Fibroblast of skin of back (primary cell): ENCODE data around the gene CDH4.
"Not testable (repeated sequence)": the region's sequence is repeated elsewhere in the genome, so short reads cannot be mapped to it uniquely, and the experiment has no call there.

ENCODE experiments used
- DNase-seq: peaks from one replicate; pipeline ENCODE4 v3.0.0-alpha.2; 2013

Gene CDH4

GRCh38 chr20:61958773-61959700 is 707.0 kb downstream of the CDH4 start:
- no peak for DNase-seq

- no peak for DNase-seq
These were observed 708.8 kb downstream of the CDH4 start for GRCh38 chr20:61960836-61961235.

GRCh38 chr20:61963149-61963548 is 711.1 kb downstream of the CDH4 start:
- DNase-seq = no peak

- DNase-seq = no peak
These were observed 712.0 kb downstream of the CDH4 start for GRCh38 chr20:61963885-61964674.

- no peak for DNase-seq
These were observed 712.9 kb downstream of the CDH4 start for GRCh38 chr20:61964675-61965605.

GRCh38 chr20:61965606-61966491 is 713.8 kb downstream of the CDH4 start:
- DNase-seq = no peak

GRCh38 chr20:61966492-61967244 is 714.6 kb downstream of the CDH4 start:
- DNase-seq = no peak

- DNase-seq = no peak
These were observed 715.2 kb downstream of the CDH4 start for GRCh38 chr20:61967300-61967699.

- DNase-seq = no peak
These were observed 716.2 kb downstream of the CDH4 start for GRCh38 chr20:61968036-61968810.

GRCh38 chr20:61968932-61969331 is 716.9 kb downstream of the CDH4 start:
- DNase-seq = no peak

- DNase-seq = no peak
These were observed 717.7 kb downstream of the CDH4 start for GRCh38 chr20:61969806-61970205.

GRCh38 chr20:61970357-61970756 is 718.3 kb downstream of the CDH4 start:
- DNase-seq = no peak

- not testable (repeated sequence) for DNase-seq
These were observed 719.5 kb downstream of the CDH4 start for GRCh38 chr20:61971595-61971994.

- no peak for DNase-seq
These were observed 720.8 kb downstream of the CDH4 start for GRCh38 chr20:61972636-61973508.

GRCh38 chr20:61973515-61974356 is 721.7 kb downstream of the CDH4 start:
- DNase-seq = no peak

- DNase-seq = no peak
These were observed 722.2 kb downstream of the CDH4 start for GRCh38 chr20:61974357-61974665.

GRCh38 chr20:61975407-61976129 is 723.5 kb downstream of the CDH4 start:
- no peak for DNase-seq
